Chondrocyte (in vitro differentiated cells): ENCODE data around the gene RABGAP1L. TPM values are rescaled to one million over a fixed set of nuclear protein-coding genes. Genes with fewer than 3 reads are reported as not detected.
"Not testable (repeated sequence)": the region's sequence is repeated elsewhere in the genome, so short reads cannot be mapped to it uniquely, and the experiment has no call there.

Source experiments
- DNase-seq: peaks from one replicate; pipeline ENCODE4 v3.0.0; 2021; ENCODE audit warnings: mixed read lengths, low spot score
- H3K27ac Mint-ChIP-seq: one replicate; pipeline ENCODE4 v1.8.0; 2021; ENCODE audit warnings: mild to moderate bottlenecking, moderate library complexity, mixed read lengths; ENCODE audit not compliant: unreplicated experiment
- H3K27me3 Mint-ChIP-seq: 2 replicates; pipeline ENCODE4 v1.8.0; 2021; ENCODE audit warnings: low read depth, mixed read lengths
- H3K36me3 Mint-ChIP-seq: 2 replicates; pipeline ENCODE4 v1.8.0; 2021; ENCODE audit warnings: low read depth, mixed read lengths
- H3K4me1 Mint-ChIP-seq: 2 replicates; pipeline ENCODE4 v1.8.0; 2021; ENCODE audit warnings: low read depth, mild to moderate bottlenecking, mixed read lengths
- H3K4me3 Mint-ChIP-seq: one replicate; pipeline ENCODE4 v1.8.0; 2021; ENCODE audit warnings: mild to moderate bottlenecking, moderate library complexity, mixed read lengths; ENCODE audit not compliant: unreplicated experiment
- H3K9me3 Mint-ChIP-seq: 2 replicates; pipeline ENCODE4 v1.8.0; 2021; ENCODE audit warnings: low read depth, mixed read lengths
- total RNA-seq: library from RNA; stranded (reverse); gene quantifications from 3 replicates; pipeline ENCODE4 v1.2.1, GENCODE V29; 2021
- TF ChIP-seq, protein P1 (sequence below): fragments of 200-600 bp; sonication (generic); IDR thresholded peaks from 2 replicates; pipeline ENCODE4 v1.5.0; 2021; ENCODE audit warnings: antibody characterized with exemption, mild to moderate bottlenecking, moderate library complexity

RABGAP1L gene
- total RNA-seq, 1 donor from 2014 or later: 27.1 TPM

DNA sequence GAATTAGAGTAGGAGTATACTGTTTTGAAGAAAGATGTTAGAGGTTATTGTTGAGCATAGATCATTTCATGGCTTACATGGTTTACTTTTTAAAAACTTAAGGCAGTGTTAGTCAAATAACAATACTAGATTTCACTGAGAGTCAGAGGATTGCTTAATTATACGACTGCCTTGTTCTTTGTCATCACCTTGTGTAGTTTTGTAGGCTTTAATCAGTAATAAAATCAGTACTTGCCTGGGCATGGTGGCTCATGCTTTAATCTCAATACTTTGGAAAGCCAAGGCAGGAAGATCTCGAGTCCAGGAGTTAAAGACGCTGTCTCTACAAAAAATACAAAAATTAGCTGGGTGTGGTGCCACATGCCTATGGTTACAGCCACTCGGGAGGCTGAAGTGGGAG lies 247.1 kb downstream of the RABGAP1L start:
- Mint-ChIP-seq H3K4me3 (no peak overlapping the region), H3K27me3 (no peaks in the 10 kb centered on the region), H3K36me3 (no peaks in the 10 kb centered on the region), H3K9me3 (peaks cover under 1% of the 10 kb centered on the region), H3K4me1 (no peaks in the 10 kb centered on the region), H3K27ac (no peak overlapping the region)
- TF ChIP-seq, protein P1, sequence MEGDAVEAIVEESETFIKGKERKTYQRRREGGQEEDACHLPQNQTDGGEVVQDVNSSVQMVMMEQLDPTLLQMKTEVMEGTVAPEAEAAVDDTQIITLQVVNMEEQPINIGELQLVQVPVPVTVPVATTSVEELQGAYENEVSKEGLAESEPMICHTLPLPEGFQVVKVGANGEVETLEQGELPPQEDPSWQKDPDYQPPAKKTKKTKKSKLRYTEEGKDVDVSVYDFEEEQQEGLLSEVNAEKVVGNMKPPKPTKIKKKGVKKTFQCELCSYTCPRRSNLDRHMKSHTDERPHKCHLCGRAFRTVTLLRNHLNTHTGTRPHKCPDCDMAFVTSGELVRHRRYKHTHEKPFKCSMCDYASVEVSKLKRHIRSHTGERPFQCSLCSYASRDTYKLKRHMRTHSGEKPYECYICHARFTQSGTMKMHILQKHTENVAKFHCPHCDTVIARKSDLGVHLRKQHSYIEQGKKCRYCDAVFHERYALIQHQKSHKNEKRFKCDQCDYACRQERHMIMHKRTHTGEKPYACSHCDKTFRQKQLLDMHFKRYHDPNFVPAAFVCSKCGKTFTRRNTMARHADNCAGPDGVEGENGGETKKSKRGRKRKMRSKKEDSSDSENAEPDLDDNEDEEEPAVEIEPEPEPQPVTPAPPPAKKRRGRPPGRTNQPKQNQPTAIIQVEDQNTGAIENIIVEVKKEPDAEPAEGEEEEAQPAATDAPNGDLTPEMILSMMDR: no peak
- no peak for DNase-seq

DNA sequence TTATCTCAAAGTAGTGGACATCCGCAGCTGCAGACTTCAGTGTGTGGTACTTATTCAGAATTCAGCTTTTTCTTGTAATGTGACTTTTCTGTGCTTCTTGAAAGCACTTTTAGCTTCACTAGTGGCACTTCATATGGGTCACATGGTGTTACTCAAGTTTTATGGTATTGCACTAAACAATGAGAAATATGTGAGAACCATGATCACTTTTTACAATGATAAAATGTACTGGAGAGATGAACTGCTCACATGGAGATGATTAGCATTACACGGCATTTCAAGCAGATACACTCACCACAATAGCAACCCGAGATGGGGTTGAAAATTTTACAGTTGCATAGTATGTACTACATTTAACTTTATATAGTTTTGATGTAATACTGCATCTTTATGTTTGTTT lies 248.3 kb downstream of the RABGAP1L start:
- H3K4me3 Mint-ChIP-seq: no peak overlapping the region
- H3K27me3 Mint-ChIP-seq: no peaks in the 10 kb centered on the region
- DNase-seq: no peak

DNA sequence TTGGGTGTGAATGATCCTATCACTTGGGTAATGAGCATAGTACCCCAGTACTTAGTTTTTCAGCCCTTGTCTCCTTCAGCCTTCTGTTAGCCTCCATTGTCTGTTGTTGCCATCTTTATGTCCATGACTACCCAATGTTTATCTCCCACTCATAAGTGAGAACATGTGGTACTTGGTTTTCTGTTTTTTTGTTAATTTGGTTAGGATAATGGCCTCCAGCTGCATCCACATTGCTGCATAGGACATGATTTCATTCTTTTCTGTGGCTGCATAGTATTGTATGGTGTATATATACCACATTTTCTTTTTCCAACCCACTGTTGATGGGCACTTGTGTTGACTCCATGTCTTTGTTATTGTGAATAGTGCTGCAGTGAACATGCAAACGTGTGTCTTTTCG lies 248.8 kb downstream of the RABGAP1L start:
- no peak for DNase-seq
- peaks cover 5% of the 10 kb centered on the region for H3K9me3 Mint-ChIP-seq
- TF ChIP-seq, protein P1: no peak
- no peak overlapping the region for H3K27ac Mint-ChIP-seq
- H3K4me3 Mint-ChIP-seq: no peak overlapping the region
- no peaks in the 10 kb centered on the region for H3K27me3 Mint-ChIP-seq
- peaks cover under 1% of the 10 kb centered on the region for H3K4me1 Mint-ChIP-seq
- no peaks in the 10 kb centered on the region for H3K36me3 Mint-ChIP-seq

More for the DNA sequence above, 248.3 kb downstream of the RABGAP1L start:
- Mint-ChIP-seq H3K27ac (no peak overlapping the region), H3K36me3 (no peaks in the 10 kb centered on the region), H3K9me3 (peaks cover 5% of the 10 kb centered on the region), H3K4me1 (no peaks in the 10 kb centered on the region)
- TF ChIP-seq, protein P1: no peak

DNA sequence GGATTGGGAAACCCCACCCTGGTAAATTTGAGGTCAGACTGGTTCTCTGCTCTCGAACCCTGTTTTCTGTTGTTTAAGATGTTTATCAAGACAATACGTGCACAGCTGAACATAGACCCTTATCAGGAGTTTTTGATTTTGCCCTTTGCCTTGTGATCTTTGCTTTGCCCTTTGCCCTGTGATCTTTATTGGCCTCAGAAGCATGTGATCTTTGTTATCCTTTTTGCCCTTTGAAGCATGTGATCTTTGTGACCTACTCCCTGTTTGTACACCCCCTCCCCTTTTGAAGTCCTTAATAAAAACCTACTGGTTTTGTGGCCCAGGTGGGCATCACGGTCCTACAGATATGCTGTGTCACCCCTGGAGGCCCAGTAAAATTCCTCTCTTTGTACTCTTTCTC lies 250.5 kb downstream of the RABGAP1L start:
- DNase-seq, H3K9me3 Mint-ChIP-seq, H3K4me3 Mint-ChIP-seq, H3K36me3 Mint-ChIP-seq, H3K4me1 Mint-ChIP-seq, H3K27me3 Mint-ChIP-seq, H3K27ac Mint-ChIP-seq: not testable (repeated sequence)

DNA sequence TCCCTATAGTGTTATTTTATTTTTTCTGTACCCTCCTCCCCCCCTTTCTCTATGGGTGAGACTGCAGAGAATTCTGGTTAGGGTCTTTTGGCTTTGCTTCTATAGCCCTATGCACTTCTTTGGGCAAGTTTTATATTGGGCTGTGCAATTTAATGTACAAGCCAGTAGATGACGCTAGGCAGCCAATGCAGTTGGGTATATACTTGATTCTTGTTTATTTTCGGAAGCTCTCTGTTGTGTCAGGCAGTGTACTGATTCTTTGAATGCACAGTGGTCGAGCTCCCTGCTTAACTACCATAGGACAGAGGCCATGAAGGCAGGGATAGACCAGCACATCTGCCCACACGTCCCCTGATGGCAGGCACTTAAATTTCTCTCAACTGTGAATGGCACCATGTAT lies 254.3 kb downstream of the RABGAP1L start:
- Mint-ChIP-seq H3K27ac (no peak overlapping the region), H3K27me3 (no peaks in the 10 kb centered on the region), H3K4me1 (peaks cover 3% of the 10 kb centered on the region), H3K4me3 (no peak overlapping the region), H3K36me3 (no peaks in the 10 kb centered on the region), H3K9me3 (peaks cover 5% of the 10 kb centered on the region)
- TF ChIP-seq, protein P1: no peak
- DNase-seq: no peak

DNA sequence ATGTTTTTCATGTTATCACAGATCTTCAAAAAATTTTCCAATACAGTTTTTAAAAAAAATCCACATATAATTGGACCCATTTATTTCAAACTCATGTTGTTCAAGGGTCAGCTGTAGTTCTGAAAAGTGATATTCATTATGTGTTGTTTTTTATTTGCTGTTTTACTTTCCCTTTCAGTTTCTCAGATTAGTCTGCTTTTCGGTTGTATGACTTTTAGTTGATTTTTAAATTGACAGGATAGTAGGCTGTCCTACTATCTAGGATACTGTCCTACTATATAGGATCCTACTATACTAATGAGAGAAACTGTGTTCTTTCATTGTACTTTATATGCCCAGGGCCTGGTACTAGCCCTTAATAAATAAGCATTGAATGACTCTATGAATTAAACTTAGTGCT lies 254.9 kb downstream of the RABGAP1L start:
- H3K9me3 Mint-ChIP-seq: peaks cover 5% of the 10 kb centered on the region
- no peak overlapping the region for H3K27ac Mint-ChIP-seq
- no peak overlapping the region for H3K4me3 Mint-ChIP-seq
- DNase-seq: no peak
- no peaks in the 10 kb centered on the region for H3K27me3 Mint-ChIP-seq
- TF ChIP-seq, protein P1: no peak
- no peaks in the 10 kb centered on the region for H3K36me3 Mint-ChIP-seq
- peaks cover 6% of the 10 kb centered on the region for H3K4me1 Mint-ChIP-seq
